HepG2 (cell line): Measurements from ENCODE around the gene RAP1A. TPM values are rescaled to one million over a fixed set of nuclear protein-coding genes. Genes with fewer than 3 reads are reported as not detected.

Experiments
- CSRNP1 ChIP-seq: sonication (generic); formaldehyde crosslinking; IDR thresholded peaks from 2 replicates; pipeline ENCODE4 v1.8.1; 2023; ENCODE audit warnings: mild to moderate bottlenecking, missing genetic modification reagents
- ETV6 ChIP-seq: sonication (generic); formaldehyde crosslinking; conservative IDR thresholded peaks from 2 replicates; pipeline ENCODE4 v1.4.0; 2020; ENCODE audit warnings: missing genetic modification reagents
- FIP1L1 ChIP-seq: fragments of 200-400 bp; formaldehyde crosslinking; IDR thresholded peaks from 2 replicates; pipeline ENCODE4 v1.6.1; 2018; ENCODE audit warnings: low read depth, mild to moderate bottlenecking, low read length, moderate library complexity, borderline replicate concordance; ENCODE audit not compliant: insufficient read depth
- HOMEZ ChIP-seq: IDR thresholded peaks from 2 replicates; pipeline ENCODE4 v1.6.1; 2016; ENCODE audit warnings: low read depth
- KAT8 ChIP-seq: IDR thresholded peaks from 2 replicates; pipeline ENCODE4 v1.6.1; 2016; ENCODE audit warnings: missing genetic modification reagents, missing compliant biosample characterization
- KLF6 ChIP-seq: IDR thresholded peaks from 2 replicates; pipeline ENCODE4 v1.8.0; 2016; ENCODE audit warnings: missing biosample characterization, missing genetic modification reagents
- MXD4 ChIP-seq: IDR thresholded peaks from 2 replicates; pipeline ENCODE4 v1.6.1; 2016; ENCODE audit warnings: mild to moderate bottlenecking, missing biosample characterization, missing genetic modification reagents
- PBX2 ChIP-seq: IDR thresholded peaks from 2 replicates; pipeline ENCODE4 v1.6.1; 2016; ENCODE audit warnings: control low read depth
- RNF2 ChIP-seq: fragments of 450-650 bp; conservative IDR thresholded peaks from 2 replicates; pipeline ENCODE4 v1.6.1; 2016; ENCODE audit warnings: low read depth
- SNAI1 ChIP-seq: sonication (generic); formaldehyde crosslinking; IDR thresholded peaks from 2 replicates; pipeline ENCODE4 v1.5.0; 2020; ENCODE audit warnings: mild to moderate bottlenecking, missing genetic modification reagents, borderline replicate concordance
- USF2 ChIP-seq, 2 experiments: sonication (generic) in 1 of 2; formaldehyde crosslinking in 1 of 2; IDR thresholded peaks; 2 replicates each; pipeline versions ENCODE4 v1.5.1 to v1.6.1; 2011 to 2020; ENCODE audit warnings: borderline replicate concordance in 1 of 2, low read depth in 1 of 2, low read length in 1 of 2, mild to moderate bottlenecking in 1 of 2, missing genetic modification reagents in 1 of 2, moderate library complexity in 1 of 2
- ZNF280D ChIP-seq: sonication (generic); formaldehyde crosslinking; IDR thresholded peaks from 2 replicates; pipeline ENCODE4 v1.5.1; 2020; ENCODE audit warnings: mild to moderate bottlenecking, missing genetic modification reagents
- ZNF281 ChIP-seq: sonication (generic); formaldehyde crosslinking; IDR thresholded peaks from 2 replicates; pipeline ENCODE4 v1.4.0; 2020; ENCODE audit warnings: missing genetic modification reagents, borderline replicate concordance
- ZNF563 ChIP-seq: sonication (generic); formaldehyde crosslinking; IDR thresholded peaks from 2 replicates; pipeline ENCODE4 v1.8.0; 2022; ENCODE audit warnings: mild to moderate bottlenecking, moderate library complexity, missing genetic modification reagents
- polyA plus RNA-seq, 8 experiments: library from polyadenylated mRNA; depleted of rRNA in 3 of 8; stranded (reverse) in 7 of 8; unstranded in 1 of 8; fragments of >200 nt; fragmentation: Illumina TruSeq in 4 of 8; extraction: Trizol in 4 of 8; gene quantifications; 2 replicates each; pipeline versions ENCODE4 v1.2.1 to v1.2.3, GENCODE V29; 2011 to 2016; ENCODE audit warnings: low read depth in 4 of 8, missing spikeins in 1 of 8, mixed read lengths in 1 of 8; ENCODE audit not compliant: insufficient read depth in 1 of 8
- total RNA-seq, 5 experiments: library from RNA; depleted of rRNA; stranded (reverse); fragments of >200 nt; fragmentation: Illumina TruSeq; extraction: Trizol; gene quantifications; 2 replicates each; pipeline ENCODE4 v1.2.3, GENCODE V29; 2016; ENCODE audit warnings: low read depth in 1 of 5

The RAP1A gene
- total and polyA plus RNA-seq, 2 of the 13 experiments (the other 11 are each of a cell fraction or from before 2014, with no cell fraction given), result 19.0 to 20.7 TPM

- TF ChIP-seq ETV6 (CRISPR knock-in tag) (no peak; the same call in 1 of the 2 replicates), CSRNP1 (CRISPR knock-in tag) (no peak), RNF2 (peak; percentile 92; the same call in 1 of the 2 replicates), KLF6 (CRISPR knock-in tag) (peak; percentile 94), ZNF281 (CRISPR knock-in tag) (no peak; the same call in 1 of the 2 replicates), ZNF563 (CRISPR knock-in tag) (peak; percentile 90), SNAI1 (CRISPR knock-in tag) (no peak), KAT8 (CRISPR knock-in tag) (peak; percentile 90), HOMEZ (CRISPR knock-in tag) (peak; percentile 22; the same call in 1 of the 2 replicates), MXD4 (CRISPR knock-in tag) (peak; percentile 96), FIP1L1 (no peak), USF2 (IDR thresholded peaks at IDR 0.05; ENCODE audit: low read depth, low read length) (no peak), USF2 (CRISPR knock-in tag; IDR thresholded peaks at IDR 0.05; ENCODE audit: borderline replicate concordance) (no peak), PBX2 (CRISPR knock-in tag) (no peak), ZNF280D (CRISPR knock-in tag) (peak; percentile 64; the same call in 1 of the 2 replicates)
Measured at GRCh38 chr1:111755331-111756123, 135.9 kb downstream of the RAP1A start, which contains the start of gene DDX20 (continued).
